ENCODE measurements around the gene PACC1. TPM values are rescaled to one million over a fixed set of nuclear protein-coding genes. Genes with fewer than 3 reads are reported as not detected.
A peak's percentile ranks its signal among the peaks of the same experiment; 100 is the strongest.

The PACC1 gene
- total RNA-seq, 1 donor from 2014 or later: 12.9 TPM

- H3K4me3 ChIP-seq (ENCODE audit: low read depth, low read length): no peak overlapping the region
- TF ChIP-seq CTCF (conservative IDR thresholded peaks at IDR 0.05; ENCODE audit: low read depth, low read length): no peak
- DNase-seq (ENCODE audit: low read depth): no peak
Observed at GRCh38 chr1:212438831-212439237, 24.1 kb upstream of the PACC1 start.

GRCh38 chr1:212437179-212437798, 22.6 kb upstream of the PACC1 start:
- H3K4me3 ChIP-seq (ENCODE audit: low read depth, low read length): no peak overlapping the region
- no peak for TF ChIP-seq CTCF (conservative IDR thresholded peaks at IDR 0.05; ENCODE audit: low read depth, low read length)
- DNase-seq (ENCODE audit: low read depth): no peak

GRCh38 chr1:212434992-212435391, 20.3 kb upstream of the PACC1 start:
- no peak for TF ChIP-seq CTCF (conservative IDR thresholded peaks at IDR 0.05; ENCODE audit: low read depth, low read length)
- H3K4me3 ChIP-seq (ENCODE audit: low read depth, low read length): no peak overlapping the region
- DNase-seq (ENCODE audit: low read depth): no peak

- H3K4me3 ChIP-seq (ENCODE audit: low read depth, low read length): peak overlapping the region; percentile 68
- no peak for TF ChIP-seq CTCF (conservative IDR thresholded peaks at IDR 0.05; ENCODE audit: low read depth, low read length)
- DNase-seq (ENCODE audit: low read depth): no peak
Observed at GRCh38 chr1:212433577-212434462, 19.1 kb upstream of the PACC1 start.

GRCh38 chr1:212432661-212433576, 18.2 kb upstream of the PACC1 start, which contains the start of gene NENF:
Gene NENF, plus strand, starts transcription at chr1:212432920. Its CDS starts 24 bp downstream, at chr1:212432944.
- DNase-seq (ENCODE audit: low read depth): no peak
- TF ChIP-seq CTCF (conservative IDR thresholded peaks at IDR 0.05; ENCODE audit: low read depth, low read length): no peak
- peak within 1 kb of the TSS; percentile 68 for H3K4me3 ChIP-seq (ENCODE audit: low read depth, low read length)

GRCh38 chr1:212432272-212432660, 17.6 kb upstream of the PACC1 start:
- DNase-seq (ENCODE audit: low read depth): no peak
- peak overlapping the region; percentile 68 for H3K4me3 ChIP-seq (ENCODE audit: low read depth, low read length)
- no peak for TF ChIP-seq CTCF (conservative IDR thresholded peaks at IDR 0.05; ENCODE audit: low read depth, low read length)
